Thyroid gland (tissue), 4 donors: Measurements from ENCODE around the gene C2CD2. TPM values are rescaled to one million over a fixed set of nuclear protein-coding genes. Genes with fewer than 3 reads are reported as not detected.

Source experiments
- DNase-seq, 2 donors: peaks; one replicate each; pipeline ENCODE4 v3.0.0-alpha.2; 2019
- H3K27ac ChIP-seq, 3 donors: fragments of 200-600 bp; sonication (generic); 1 replicate in 2 of 3; 2 replicates in 1 of 3; pipeline ENCODE4 v1.5.1; 2016 to 2019; ENCODE audit warnings: mild to moderate bottlenecking in 1 of 3, moderate library complexity in 1 of 3
- H3K27me3 ChIP-seq: fragments of 200-600 bp; sonication (generic); one replicate; pipeline ENCODE4 v1.5.1; 2019
- H3K36me3 ChIP-seq, 2 donors: fragments of 200-600 bp; sonication (generic); one replicate each; pipeline ENCODE4 v1.5.1; 2016 to 2019
- H3K4me1 ChIP-seq, 2 donors: fragments of 200-600 bp; sonication (generic); one replicate each; pipeline ENCODE4 v1.5.1; 2017 to 2019
- H3K4me3 ChIP-seq, 3 donors: fragments of 200-600 bp; sonication (generic); replicated peaks in 1 of 3; 1 replicate in 2 of 3; 2 replicates in 1 of 3; pipeline ENCODE4 v1.5.1; 2016; ENCODE audit warnings: mild to moderate bottlenecking in 1 of 3
- H3K9me3 ChIP-seq: fragments of 200-600 bp; sonication (generic); one replicate; pipeline ENCODE4 v1.5.1; 2017
- POLR2A ChIP-seq, 2 donors: fragments of 450-650 bp; IDR thresholded peaks; one replicate each; pipeline ENCODE4 v1.6.1; 2017; ENCODE audit warnings: antibody characterized with exemption in 2 of 2, mild to moderate bottlenecking in 2 of 2, moderate library complexity in 1 of 2
- WGBS, 2 donors: methylation state at CpG; one replicate each; pipeline ENCODE4 v1.1.5; 2017; 5-methylcytosine and 5-hydroxymethylcytosine counted together
- intact Hi-C: fragments of 100-400 bp; cut with DNase I; formaldehyde crosslinking; loops from one replicate; pipeline ENCODE4 v1.15.1; 2023
- total RNA-seq, 4 donors: library from RNA; depleted of rRNA; stranded (reverse); fragments of >200 nt; gene quantifications; one replicate each; pipeline ENCODE4 v1.2.3, GENCODE V29; 2016
- TF ChIP-seq, protein P1 (sequence below), 6 experiments: fragments of 200-600 bp in 3 of 6; fragments of 450-650 bp in 3 of 6; sonication (generic) in 3 of 6; IDR thresholded peaks; one replicate each; pipeline ENCODE4 v1.5.1; 2016 to 2019; ENCODE audit warnings: antibody characterized with exemption in 6 of 6, mild to moderate bottlenecking in 2 of 6, inconsistent platforms in 1 of 6, moderate library complexity in 1 of 6

C2CD2 gene
- total RNA-seq, result 10 to 100 TPM; 12.7 to 22.7 (median 20.0) TPM

DNA sequence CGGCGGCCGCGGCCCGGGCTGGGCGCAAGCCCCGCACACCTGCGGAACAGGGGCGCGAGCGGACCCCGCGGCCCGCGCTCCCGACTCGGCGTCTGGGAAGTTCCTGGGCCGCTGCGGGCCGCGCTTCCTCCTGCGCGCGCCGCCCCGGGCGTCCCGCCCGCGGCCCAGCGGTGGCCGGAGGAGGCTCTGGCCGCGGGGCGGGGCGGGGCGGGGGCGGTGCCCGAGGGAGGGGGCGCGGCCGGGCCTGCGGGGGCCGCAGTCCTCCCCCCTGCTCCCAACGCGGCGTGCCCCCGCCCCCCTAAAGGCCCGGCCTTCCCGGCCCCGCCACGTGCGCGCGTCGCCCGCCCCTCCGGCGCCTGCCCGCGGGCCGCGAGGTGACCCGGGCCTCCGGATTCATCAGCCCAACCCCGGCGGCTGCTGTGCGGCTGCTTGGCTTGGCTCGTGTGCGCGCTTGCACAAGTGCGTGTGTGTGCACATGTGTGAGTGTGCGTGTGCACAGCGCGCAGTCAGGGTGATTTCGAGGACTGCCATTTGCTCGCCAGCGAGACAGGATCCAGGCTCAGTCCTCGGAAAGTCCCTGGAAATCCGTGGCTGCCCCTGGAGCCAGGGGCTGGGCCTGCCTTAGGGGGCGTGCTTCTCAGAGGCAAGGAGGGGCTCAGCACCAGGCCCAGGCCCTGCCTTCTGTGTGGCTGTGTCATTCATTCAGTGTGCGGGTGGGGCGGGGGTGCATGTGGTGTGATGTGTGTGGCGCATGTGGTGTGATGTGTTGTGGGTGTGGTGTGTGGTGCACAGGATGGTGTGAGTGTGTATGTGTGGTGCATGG, at the start of gene C2CD2:
C2CD2 (minus strand) TSS at position 188 of the 823 bp plus-strand sequence. CDS start 370 bp downstream, outside the sequence.
- TF ChIP-seq POLR2A (IDR thresholded peaks at IDR 0.05), result peak; percentile 34 to 75
- TF ChIP-seq, protein P1, sequence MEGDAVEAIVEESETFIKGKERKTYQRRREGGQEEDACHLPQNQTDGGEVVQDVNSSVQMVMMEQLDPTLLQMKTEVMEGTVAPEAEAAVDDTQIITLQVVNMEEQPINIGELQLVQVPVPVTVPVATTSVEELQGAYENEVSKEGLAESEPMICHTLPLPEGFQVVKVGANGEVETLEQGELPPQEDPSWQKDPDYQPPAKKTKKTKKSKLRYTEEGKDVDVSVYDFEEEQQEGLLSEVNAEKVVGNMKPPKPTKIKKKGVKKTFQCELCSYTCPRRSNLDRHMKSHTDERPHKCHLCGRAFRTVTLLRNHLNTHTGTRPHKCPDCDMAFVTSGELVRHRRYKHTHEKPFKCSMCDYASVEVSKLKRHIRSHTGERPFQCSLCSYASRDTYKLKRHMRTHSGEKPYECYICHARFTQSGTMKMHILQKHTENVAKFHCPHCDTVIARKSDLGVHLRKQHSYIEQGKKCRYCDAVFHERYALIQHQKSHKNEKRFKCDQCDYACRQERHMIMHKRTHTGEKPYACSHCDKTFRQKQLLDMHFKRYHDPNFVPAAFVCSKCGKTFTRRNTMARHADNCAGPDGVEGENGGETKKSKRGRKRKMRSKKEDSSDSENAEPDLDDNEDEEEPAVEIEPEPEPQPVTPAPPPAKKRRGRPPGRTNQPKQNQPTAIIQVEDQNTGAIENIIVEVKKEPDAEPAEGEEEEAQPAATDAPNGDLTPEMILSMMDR (IDR thresholded peaks at IDR 0.05), result no peak
- Histone ChIP-seq H3K9me3 (no peaks in the 10 kb centered on the region), H3K4me3 (peak within 1 kb of the TSS; percentile 43 to 82 (median 60)), H3K36me3 (no peaks in the 10 kb centered on the region), H3K27ac (peak within 1 kb of the TSS in 2 of 3 donors; percentile 41 to 49), H3K4me1 (peaks cover 13 to 29% of the 10 kb centered on the region in 2 donors), H3K27me3 (no peaks in the 10 kb centered on the region)
- intact Hi-C loops, result no loop called here
- peak; percentile 73 to 77 for DNase-seq
- 55 to 92% methylated on average over 3 to 9 of the region's 85 CpGs for WGBS, 2 donors

DNA sequence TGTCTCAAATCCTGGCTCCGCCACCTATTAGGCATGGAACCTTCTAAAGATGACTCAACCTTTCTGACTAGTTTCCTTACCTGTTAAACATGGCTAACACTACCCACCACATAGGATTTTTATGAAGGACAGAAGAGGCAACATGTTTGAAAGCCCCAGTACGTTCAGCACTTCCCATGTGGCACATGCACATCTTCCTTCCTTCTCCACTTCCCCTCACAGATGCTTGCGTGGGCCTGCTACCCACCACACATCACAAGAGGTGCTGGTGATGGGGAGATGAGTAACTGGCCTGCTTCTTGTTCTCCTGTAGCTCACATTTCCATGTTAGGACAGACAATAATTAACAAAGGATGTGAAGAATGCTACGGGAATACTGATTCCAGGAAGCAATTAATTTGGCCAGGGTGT, 49.2 kb upstream of the C2CD2 start:
- H3K27ac ChIP-seq, result no peak overlapping the region
- intact Hi-C loops, result no loop called here
- TF ChIP-seq, protein P1 (IDR thresholded peaks at IDR 0.05), result no peak
- no peak for TF ChIP-seq POLR2A (IDR thresholded peaks at IDR 0.05)
- peaks cover 7% of the 10 kb centered on the region in 2 donors for H3K4me1 ChIP-seq
- peaks cover 0 to 6% of the 10 kb centered on the region in 2 donors for H3K36me3 ChIP-seq
- 77 to 82% methylated on average over 4 of the region's 4 CpGs for WGBS, 2 donors
- H3K27me3 ChIP-seq, result no peaks in the 10 kb centered on the region
- no peak for DNase-seq
- H3K9me3 ChIP-seq, result no peaks in the 10 kb centered on the region
- no peak overlapping the region for H3K4me3 ChIP-seq

DNA sequence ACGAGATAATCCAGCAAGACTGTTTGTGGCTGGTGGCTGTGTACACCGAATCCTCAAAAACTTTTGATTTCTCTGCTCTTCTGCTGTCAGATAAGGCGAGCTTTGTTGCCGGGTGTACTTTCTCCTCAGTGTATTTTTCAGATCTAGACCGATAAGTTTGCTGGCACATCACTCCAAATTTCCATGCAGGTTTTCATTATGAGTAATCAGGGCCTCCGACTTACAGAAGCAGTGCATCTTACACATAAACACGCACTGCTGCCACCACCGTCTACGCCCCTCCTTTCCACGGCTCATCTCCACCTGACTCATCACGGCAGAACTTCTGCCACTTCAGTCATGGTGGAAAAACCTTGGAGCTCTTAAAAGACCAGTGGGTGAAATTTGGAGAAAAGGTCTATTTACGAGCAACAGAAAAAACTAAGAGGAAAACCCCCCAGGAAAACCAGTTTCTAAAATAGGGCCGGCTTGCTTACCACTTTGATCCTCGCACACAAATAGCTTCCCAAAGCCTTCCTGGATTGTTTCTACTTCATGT, 48.7 kb upstream of the C2CD2 start:
- peaks cover 13% of the 10 kb centered on the region in 2 donors for H3K4me1 ChIP-seq
- 87 to 92% methylated on average over 14 of the region's 14 CpGs for WGBS, 2 donors
- H3K27me3 ChIP-seq, result no peaks in the 10 kb centered on the region
- H3K36me3 ChIP-seq, result peaks cover 0 to 6% of the 10 kb centered on the region in 2 donors
- TF ChIP-seq POLR2A (IDR thresholded peaks at IDR 0.05), result no peak
- TF ChIP-seq, protein P1 (IDR thresholded peaks at IDR 0.05), result no peak
- intact Hi-C loops, result no loop called here
- H3K9me3 ChIP-seq, result no peaks in the 10 kb centered on the region
- no peak overlapping the region for H3K4me3 ChIP-seq
- DNase-seq, result no peak
- H3K27ac ChIP-seq, result no peak overlapping the region

GRCh38 chr21:42001781-42002180, 48.0 kb upstream of the C2CD2 start:
- intact Hi-C loops, result no loop called here
- Histone ChIP-seq H3K27ac (no peak overlapping the region), H3K36me3 (peaks cover 0 to 6% of the 10 kb centered on the region in 2 donors), H3K4me3 (no peak overlapping the region), H3K27me3 (no peaks in the 10 kb centered on the region), H3K9me3 (no peaks in the 10 kb centered on the region), H3K4me1 (peaks cover 13 to 14% of the 10 kb centered on the region in 2 donors)
- 88 to 97% methylated on average over 2 of the region's 2 CpGs for WGBS, 2 donors
- TF ChIP-seq POLR2A (IDR thresholded peaks at IDR 0.05), result no peak
- TF ChIP-seq, protein P1 (IDR thresholded peaks at IDR 0.05), result no peak
- no peak for DNase-seq

GRCh38 chr21:42000908-42001307, 47.1 kb upstream of the C2CD2 start:
- WGBS, 2 donors, result 94% methylated on average over 4 of the region's 4 CpGs
- H3K27ac ChIP-seq, result no peak overlapping the region
- no peaks in the 10 kb centered on the region for H3K27me3 ChIP-seq
- intact Hi-C loops, result no loop called here
- no peak overlapping the region for H3K4me3 ChIP-seq
- DNase-seq, result no peak
- H3K4me1 ChIP-seq, result peaks cover 13 to 14% of the 10 kb centered on the region in 2 donors
- no peaks in the 10 kb centered on the region for H3K9me3 ChIP-seq
- H3K36me3 ChIP-seq, result peaks cover 0 to 6% of the 10 kb centered on the region in 2 donors
- TF ChIP-seq, protein P1 (IDR thresholded peaks at IDR 0.05), result no peak
- no peak for TF ChIP-seq POLR2A (IDR thresholded peaks at IDR 0.05)
